H1 (cell line): ENCODE results near the gene TDP1. TPM values are rescaled to one million over a fixed set of nuclear protein-coding genes. Genes with fewer than 3 reads are reported as not detected.

Experiments used
- CTCF ChIA-PET: fragments of 300-600 bp; sonication (Branson Sonifier 250); formaldehyde crosslinking; loops from one replicate; lab custom pipeline; 2021; ENCODE audit not compliant: partially characterized antibody; lab: Charles Lee
- POLR2A ChIA-PET: fragments of 300-600 bp; sonication (Branson Sonifier 250); formaldehyde crosslinking; loops from one replicate; lab custom pipeline; 2021; ENCODE audit warnings: inconsistent platforms; ENCODE audit not compliant: partially characterized antibody; lab: Charles Lee
- DNase-seq, 2 experiments: peaks; one replicate each; pipeline versions ENCODE4 v3.0.0 to v3.0.0-alpha.2; 2010 to 2022; ENCODE audit warnings: low spot score in 2 of 2, low read depth in 1 of 2, mixed read lengths in 1 of 2
- FAIRE-seq: peaks from 2 replicates; lab custom pipeline; 2011; peaks lifted over from hg19 to GRCh38; lab: Jason Lieb, UNC
- H2AFZ ChIP-seq: 2 replicates; pipeline ENCODE4 v1.8.1; 2012; ENCODE audit warnings: low read length, inconsistent platforms
- H2AK5ac ChIP-seq: 2 replicates; pipeline ENCODE4 v1.6.1; 2013; ENCODE audit warnings: low read depth, low read length
- H2BK120ac ChIP-seq: replicated peaks from 2 replicates; pipeline ENCODE3; 2013; ENCODE audit warnings: low read depth, low read length, inconsistent platforms
- H2BK12ac ChIP-seq: 2 replicates; pipeline ENCODE4 v1.6.1; 2013; ENCODE audit warnings: low read depth, low read length
- H2BK15ac ChIP-seq: 2 replicates; pipeline ENCODE4 v1.6.1; 2013; ENCODE audit warnings: low read length
- H2BK20ac ChIP-seq: 2 replicates; pipeline ENCODE4 v1.6.1; 2013; ENCODE audit warnings: low read length
- H2BK5ac ChIP-seq: 2 replicates; pipeline ENCODE4 v1.6.1; 2013; ENCODE audit warnings: low read depth, low read length
- H3K14ac ChIP-seq: 2 replicates; pipeline ENCODE4 v1.6.1; 2013; ENCODE audit warnings: inconsistent platforms; ENCODE audit not compliant: insufficient read length
- H3K18ac ChIP-seq: 2 replicates; pipeline ENCODE4 v1.6.1; 2013; ENCODE audit warnings: low read length; ENCODE audit errors: extremely low read depth
- H3K23ac ChIP-seq: 2 replicates; pipeline ENCODE4 v1.6.1; 2013; ENCODE audit warnings: inconsistent platforms; ENCODE audit not compliant: insufficient read length
- H3K23me2 ChIP-seq: 2 replicates; pipeline ENCODE4 v1.6.1; 2013; ENCODE audit warnings: low read depth, low read length
- H3K27ac ChIP-seq: 2 replicates; pipeline ENCODE4 v1.6.1; 2011; ENCODE audit warnings: low read depth, low read length, inconsistent platforms
- H3K27me3 ChIP-seq, 4 experiments: replicated peaks in 1 of 4; 1 replicate in 1 of 4; 2 replicates in 3 of 4; pipeline versions ENCODE4 v1.6.1 to v1.8.1; 2011 to 2013; ENCODE audit warnings: low read length in 3 of 4, mild to moderate bottlenecking in 3 of 4, inconsistent platforms in 2 of 4, mixed read lengths in 2 of 4, moderate library complexity in 1 of 4; ENCODE audit not compliant: control insufficient read depth in 3 of 4, insufficient read depth in 3 of 4; ENCODE audit errors: extremely low read depth in 1 of 4
- H3K36me3 ChIP-seq, 4 experiments: 2 replicates each; pipeline versions ENCODE4 v1.6.1 to v1.8.1; 2011 to 2013; ENCODE audit warnings: mild to moderate bottlenecking in 4 of 4, low read length in 3 of 4, moderate library complexity in 2 of 4, control low read depth in 1 of 4, inconsistent platforms in 1 of 4; ENCODE audit not compliant: insufficient read depth in 4 of 4, control insufficient read depth in 2 of 4
- H3K4ac ChIP-seq: replicated peaks from 2 replicates; pipeline ENCODE3; 2013; ENCODE audit warnings: low read length, low read depth, mixed read lengths, inconsistent platforms; ENCODE audit not compliant: insufficient read length
- H3K4me1 ChIP-seq, 4 experiments: replicated peaks in 1 of 4; 1 replicate in 1 of 4; 2 replicates in 3 of 4; pipeline versions ENCODE4 v1.6.1 to v1.8.1; 2011 to 2013; ENCODE audit warnings: low read length in 3 of 4, inconsistent platforms in 2 of 4, mixed read lengths in 1 of 4; ENCODE audit not compliant: insufficient read depth in 4 of 4, control insufficient read depth in 3 of 4
- H3K4me2 ChIP-seq, 2 experiments: 2 replicates each; pipeline versions ENCODE4 v1.6.1 to v1.8.1; 2011 to 2013; ENCODE audit warnings: low read depth in 2 of 2, low read length in 2 of 2, control low read depth in 1 of 2, inconsistent platforms in 1 of 2, mild to moderate bottlenecking in 1 of 2; ENCODE audit not compliant: insufficient read depth in 1 of 2
- H3K4me3 ChIP-seq, 4 experiments: fragments of 200-600, 300-600 bp in 1 of 4; sonication (generic), shearing (Covaris generic), sonication (Bioruptor Twin) in 1 of 4; 2 replicates each; pipeline versions ENCODE4 v1.5.1 to v1.8.1; 2011 to 2016; ENCODE audit warnings: low read length in 4 of 4, low read depth in 3 of 4, control low read depth in 2 of 4, inconsistent platforms in 2 of 4, mild to moderate bottlenecking in 2 of 4, mixed read lengths in 1 of 4, moderate library complexity in 1 of 4; ENCODE audit not compliant: insufficient read depth in 2 of 4; ENCODE audit errors: extremely low read depth in 1 of 4
- H3K56ac ChIP-seq: replicated peaks from 2 replicates; pipeline ENCODE3; 2013; ENCODE audit warnings: low read depth, mild to moderate bottlenecking, mixed read lengths, low read length, inconsistent platforms; ENCODE audit not compliant: insufficient read length
- H3K79me1 ChIP-seq: 2 replicates; pipeline ENCODE4 v1.6.1; 2013; ENCODE audit warnings: low read depth, low read length, control low read depth
- H3K79me2 ChIP-seq, 2 experiments: 2 replicates each; pipeline versions ENCODE4 v1.6.1 to v1.8.1; 2012 to 2013; ENCODE audit warnings: low read length in 2 of 2, mild to moderate bottlenecking in 2 of 2, inconsistent platforms in 1 of 2; ENCODE audit not compliant: insufficient read depth in 2 of 2, control insufficient read depth in 1 of 2
- H3K9ac ChIP-seq, 4 experiments: replicated peaks in 1 of 4; 1 replicate in 1 of 4; 2 replicates in 3 of 4; pipeline versions ENCODE4 v1.6.1 to v1.8.1; 2011 to 2013; ENCODE audit warnings: low read depth in 3 of 4, low read length in 3 of 4, control low read depth in 2 of 4, mild to moderate bottlenecking in 2 of 4, moderate library complexity in 2 of 4, inconsistent platforms in 1 of 4; ENCODE audit errors: extremely low read depth in 1 of 4
- H3K9me3 ChIP-seq, 2 experiments: 2 replicates each; pipeline versions ENCODE4 v1.6.1 to v1.8.1; 2012 to 2013; ENCODE audit warnings: mild to moderate bottlenecking in 2 of 2, moderate library complexity in 2 of 2, control low read depth in 1 of 2, inconsistent platforms in 1 of 2, low read depth in 1 of 2, low read length in 1 of 2, mixed read lengths in 1 of 2; ENCODE audit not compliant: insufficient read depth in 2 of 2
- H4K20me1 ChIP-seq, 2 experiments: replicated peaks in 1 of 2; 2 replicates each; pipeline versions ENCODE3 to v1.8.1; 2011 to 2013; ENCODE audit warnings: inconsistent platforms in 2 of 2, low read length in 2 of 2, mild to moderate bottlenecking in 1 of 2; ENCODE audit not compliant: insufficient read depth in 2 of 2, control insufficient read depth in 1 of 2
- H4K5ac ChIP-seq: 2 replicates; pipeline ENCODE4 v1.6.1; 2013; ENCODE audit warnings: low read length, low read depth, mixed read lengths, inconsistent platforms; ENCODE audit not compliant: insufficient read length
- H4K8ac ChIP-seq: 2 replicates; pipeline ENCODE4 v1.8.0; 2013; ENCODE audit warnings: mild to moderate bottlenecking, moderate library complexity, low read length, inconsistent platforms; ENCODE audit not compliant: insufficient read depth; ENCODE audit errors: extremely low read depth
- H4K91ac ChIP-seq: replicated peaks from 2 replicates; pipeline ENCODE3; 2013; ENCODE audit warnings: low read length, mixed read lengths, inconsistent platforms; ENCODE audit not compliant: insufficient read length
- CBX8 ChIP-seq: fragments of 300-800, 300-1000 bp; sonication (generic); IDR thresholded peaks from 2 replicates; pipeline ENCODE4 v1.7.1; 2016; ENCODE audit warnings: low read depth, low read length, borderline replicate concordance
- EZH2 ChIP-seq: fragments of 200-600 bp; sonication (generic); IDR thresholded peaks from 2 replicates; pipeline ENCODE4 v1.7.1; 2012; ENCODE audit warnings: low read depth, mild to moderate bottlenecking, moderate library complexity, low read length, inconsistent platforms; ENCODE audit not compliant: severe bottlenecking
- FOSL1 ChIP-seq: IDR thresholded peaks from 2 replicates; pipeline ENCODE4 v1.6.1; 2011; ENCODE audit warnings: mild to moderate bottlenecking, low read depth, low read length, moderate library complexity; ENCODE audit not compliant: insufficient read depth
- KDM5A ChIP-seq: fragments of 200-600 bp; IDR thresholded peaks from 2 replicates; pipeline ENCODE4 v1.7.1; 2012; ENCODE audit warnings: mild to moderate bottlenecking, low read length, inconsistent platforms, mixed read lengths
- NRF1 ChIP-seq: IDR thresholded peaks from 2 replicates; pipeline ENCODE4 v1.6.1; 2011; ENCODE audit warnings: mild to moderate bottlenecking, low read depth, low read length, improper control_type of control experiment
- PHF8 ChIP-seq: fragments of 200-600 bp; sonication (generic); conservative IDR thresholded peaks from 2 replicates; pipeline ENCODE4 v1.7.1; 2012; ENCODE audit warnings: low read depth, mild to moderate bottlenecking, inconsistent platforms, low read length, moderate library complexity
- SIRT6 ChIP-seq: IDR thresholded peaks from one replicate; pipeline ENCODE4 v1.7.1; 2012; ENCODE audit warnings: low read length, inconsistent platforms
- SIX5 ChIP-seq: IDR thresholded peaks from 2 replicates; pipeline ENCODE4 v1.6.1; 2011; ENCODE audit warnings: mild to moderate bottlenecking, low read depth, low read length
- SP1 ChIP-seq: IDR thresholded peaks from 2 replicates; pipeline ENCODE4 v1.6.1; 2011; ENCODE audit warnings: low read depth, low read length
- WGBS, 2 experiments: shearing (Covaris generic) in 1 of 2; methylation state at CpG; one replicate each; pipeline versions ENCODE4 v1.1.6 to v1.1.7; 2013 to 2015; ENCODE audit warnings: low lambda C conversion rate in 2 of 2, mixed read lengths in 2 of 2, inconsistent platforms in 1 of 2, low coverage in 1 of 2, missing lambda C conversion rate in 1 of 2; ENCODE audit not compliant: insufficient replicate concordance in 2 of 2, insufficient coverage in 1 of 2, insufficient read length in 1 of 2; ENCODE audit errors: extremely low coverage in 1 of 2, missing lambda C conversion rate in 1 of 2; 5-methylcytosine and 5-hydroxymethylcytosine counted together
- polyA plus RNA-seq, 7 experiments: library from polyadenylated mRNA; depleted of rRNA in 3 of 7; stranded (reverse) in 5 of 7; unstranded in 2 of 7; fragments of >200 nt in 5 of 7; fragments of 200-250 nt in 2 of 7; gene quantifications; 1 replicate in 5 of 7; 2 replicates in 1 of 7; 4 replicates in 1 of 7; pipeline versions ENCODE4 v1.2.1 to v1.2.3, GENCODE V29; 2011 to 2013; ENCODE audit warnings: missing spikeins in 2 of 7, mixed read lengths in 2 of 7
- total RNA-seq: library from RNA; stranded (reverse); fragmentation: NEBNext Ultra II Directional; extraction: Animal tissue kit (Norgen Biotek cat#: 25700); gene quantifications from 2 replicates; pipeline ENCODE4 v1.2.1, GENCODE V29; 2021
- TF ChIP-seq, protein P1 (sequence below), 3 experiments: IDR thresholded peaks; 1 replicate in 2 of 3; 2 replicates in 1 of 3; pipeline versions ENCODE4 v1.5.1 to v1.6.1; 2011; ENCODE audit warnings: low read length in 3 of 3, mild to moderate bottlenecking in 3 of 3, inconsistent platforms in 2 of 3, low read depth in 1 of 3, moderate library complexity in 1 of 3; ENCODE audit not compliant: insufficient read depth in 1 of 3; ENCODE audit errors: control extremely low read depth in 1 of 3

The TDP1 gene
- total and polyA plus RNA-seq, 2 of the 8 experiments (the other 6 are each of a cell fraction or from before 2014, with no cell fraction given), result 32.2 to 69.9 TPM

DNA sequence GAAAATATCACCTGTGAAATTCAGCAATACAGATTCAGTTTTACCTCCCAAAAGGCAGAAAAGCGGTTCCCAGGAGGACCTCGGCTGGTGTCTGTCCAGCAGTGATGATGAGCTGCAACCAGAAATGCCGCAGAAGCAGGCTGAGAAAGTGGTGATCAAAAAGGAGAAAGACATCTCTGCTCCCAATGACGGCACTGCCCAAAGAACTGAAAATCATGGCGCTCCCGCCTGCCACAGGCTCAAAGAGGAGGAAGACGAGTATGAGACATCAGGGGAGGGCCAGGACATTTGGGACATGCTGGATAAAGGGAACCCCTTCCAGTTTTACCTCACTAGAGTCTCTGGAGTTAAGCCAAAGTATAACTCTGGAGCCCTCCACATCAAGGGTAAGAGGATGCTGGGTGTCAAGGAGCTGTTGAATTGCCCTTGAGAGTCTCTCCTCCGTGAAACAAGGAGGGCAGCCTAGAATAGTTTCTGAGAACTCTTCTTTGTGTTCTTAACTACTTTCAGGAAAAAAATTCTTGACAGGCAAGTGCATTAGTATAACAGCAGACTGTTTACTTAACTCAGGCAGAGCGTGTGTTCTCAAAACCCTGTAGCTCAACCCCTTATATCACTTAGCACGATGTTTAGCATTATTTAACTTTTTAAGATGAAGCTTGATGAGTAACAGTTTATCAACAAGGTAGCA is 7.7 kb downstream of the TDP1 start:
- no peak overlapping the region for H4K8ac ChIP-seq
- H4K20me1 ChIP-seq, result peaks cover 1 to 2% of the 10 kb centered on the region in 2 experiments
- no peak overlapping the region for H3K18ac ChIP-seq
- H3K14ac ChIP-seq, result no peak overlapping the region
- no peak overlapping the region for H4K91ac ChIP-seq
- no peak for FAIRE-seq
- ChIA-PET POLR2A (no interaction called here), CTCF (interaction anchor here (0.7 to 2.1 kb wide), 4 partner anchors 8 to 24 kb away, joined by 3 to 14 read pairs (median 6); no protein-coding TSS in a partner anchor)
- H3K9me3 ChIP-seq, result no peaks in the 10 kb centered on the region
- WGBS, 2 experiments, result 88% methylated on average over 10 of the region's 10 CpGs; no CpG with 5 or more reads in 1 of the 2 experiments
- no peak overlapping the region for H4K5ac ChIP-seq
- peaks cover 0 to 10% (median 0%) of the 10 kb centered on the region in 4 experiments; a peak in 1 of 7 replicates for H3K4me1 ChIP-seq
- no peak overlapping the region for H3K4ac ChIP-seq
- no peak overlapping the region for H3K9ac ChIP-seq
- DNase-seq, result no peak
- no peak overlapping the region for H2AK5ac ChIP-seq
- H2BK12ac ChIP-seq, result no peak overlapping the region
- H3K27ac ChIP-seq, result no peak overlapping the region
- no peaks in the 10 kb centered on the region for H3K27me3 ChIP-seq
- H2BK120ac ChIP-seq, result no peak overlapping the region
- peaks cover 11 to 44% (median 27%) of the 10 kb centered on the region in 4 experiments for H3K36me3 ChIP-seq
- no peak overlapping the region for H3K4me3 ChIP-seq
- peaks cover 2% of the 10 kb centered on the region for H3K79me1 ChIP-seq
- H2BK15ac ChIP-seq, result no peak overlapping the region
- H2BK5ac ChIP-seq, result no peak overlapping the region
- no peak overlapping the region for H2BK20ac ChIP-seq
- H2AFZ ChIP-seq, result no peak overlapping the region
- H3K56ac ChIP-seq, result no peak overlapping the region
- H3K4me2 ChIP-seq, result no peak overlapping the region
- peaks cover 0 to 8% of the 10 kb centered on the region in 2 experiments; a peak in 2 of 4 replicates for H3K79me2 ChIP-seq
- no peak overlapping the region for H3K23ac ChIP-seq
- H3K23me2 ChIP-seq, result no peaks in the 10 kb centered on the region
- TF ChIP-seq CBX8 (no peak), FOSL1 (no peak), SP1 (no peak), KDM5A (no peak), NRF1 (no peak), EZH2 (no peak), SIX5 (no peak), SIRT6 (no peak), PHF8 (no peak)
- TF ChIP-seq, protein P1, sequence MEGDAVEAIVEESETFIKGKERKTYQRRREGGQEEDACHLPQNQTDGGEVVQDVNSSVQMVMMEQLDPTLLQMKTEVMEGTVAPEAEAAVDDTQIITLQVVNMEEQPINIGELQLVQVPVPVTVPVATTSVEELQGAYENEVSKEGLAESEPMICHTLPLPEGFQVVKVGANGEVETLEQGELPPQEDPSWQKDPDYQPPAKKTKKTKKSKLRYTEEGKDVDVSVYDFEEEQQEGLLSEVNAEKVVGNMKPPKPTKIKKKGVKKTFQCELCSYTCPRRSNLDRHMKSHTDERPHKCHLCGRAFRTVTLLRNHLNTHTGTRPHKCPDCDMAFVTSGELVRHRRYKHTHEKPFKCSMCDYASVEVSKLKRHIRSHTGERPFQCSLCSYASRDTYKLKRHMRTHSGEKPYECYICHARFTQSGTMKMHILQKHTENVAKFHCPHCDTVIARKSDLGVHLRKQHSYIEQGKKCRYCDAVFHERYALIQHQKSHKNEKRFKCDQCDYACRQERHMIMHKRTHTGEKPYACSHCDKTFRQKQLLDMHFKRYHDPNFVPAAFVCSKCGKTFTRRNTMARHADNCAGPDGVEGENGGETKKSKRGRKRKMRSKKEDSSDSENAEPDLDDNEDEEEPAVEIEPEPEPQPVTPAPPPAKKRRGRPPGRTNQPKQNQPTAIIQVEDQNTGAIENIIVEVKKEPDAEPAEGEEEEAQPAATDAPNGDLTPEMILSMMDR (IDR thresholded peaks at IDR 0.05; ENCODE audit: control extremely low read depth in 1 of 3, insufficient read depth in 1 of 3, low read depth in 1 of 3, low read length in 3 of 3), result no peak
